Endothelial cell of umbilical vein (primary cell): ENCODE measurements around the gene CHN2. TPM values are rescaled to one million over a fixed set of nuclear protein-coding genes. Genes with fewer than 3 reads are reported as not detected.

Experiments
- BruUV-seq: library from RNA; stranded (reverse); fragments of 400-500 nt; replicated peaks from 2 replicates; lab custom pipeline; 2021; lab: Mats Ljungman, UMichigan
- CTCF ChIA-PET: fragments of 300-600, 350-600 bp; sonication (Branson Sonifier 250); formaldehyde crosslinking; loops from one replicate; lab custom pipeline; 2021; ENCODE audit warnings: antibody characterized with exemption, inconsistent platforms; lab: Charles Lee
- POLR2A ChIA-PET: fragments of 300-600, 350-600 bp; sonication (Branson Sonifier 250); formaldehyde crosslinking; loops from one replicate; lab custom pipeline; 2021; ENCODE audit warnings: antibody characterized with exemption, inconsistent platforms; lab: Charles Lee
- DNase-seq: peaks from one replicate; pipeline ENCODE4 v3.0.0-alpha.2; 2011; ENCODE audit warnings: low read depth, low spot score
- FAIRE-seq: peaks from 2 replicates; lab custom pipeline; 2011; peaks lifted over from hg19 to GRCh38; lab: Jason Lieb, UNC
- H2AFZ ChIP-seq: 2 replicates; pipeline ENCODE4 v1.6.0; 2012; ENCODE audit warnings: low read depth, low read length, control low read depth, inconsistent platforms
- H3K27ac ChIP-seq: 2 replicates; pipeline ENCODE4 v1.5.1; 2011; ENCODE audit warnings: low read depth, mild to moderate bottlenecking, control low read depth, low read length, moderate library complexity; ENCODE audit not compliant: insufficient read depth
- H3K27me3 ChIP-seq, 2 experiments: 2 replicates each; pipeline versions ENCODE4 v1.6.0 to v1.6.1; 2011; ENCODE audit warnings: low read length in 2 of 2, mixed read lengths in 1 of 2; ENCODE audit not compliant: control insufficient read depth in 2 of 2, insufficient read depth in 2 of 2
- H3K36me3 ChIP-seq, 2 experiments: 2 replicates in 1 of 2; 3 replicates in 1 of 2; pipeline ENCODE4 v1.5.1; 2011; ENCODE audit warnings: low read length in 2 of 2, mild to moderate bottlenecking in 1 of 2, moderate library complexity in 1 of 2; ENCODE audit not compliant: control insufficient read depth in 2 of 2, insufficient read depth in 2 of 2; ENCODE audit errors: extremely low read depth in 1 of 2
- H3K4me1 ChIP-seq: 3 replicates; pipeline ENCODE4 v1.5.1; 2011; ENCODE audit warnings: mild to moderate bottlenecking, low read length; ENCODE audit not compliant: control insufficient read depth, insufficient read depth; ENCODE audit errors: extremely low read depth
- H3K4me2 ChIP-seq: 2 replicates; pipeline ENCODE4 v1.6.1; 2011; ENCODE audit warnings: low read length, control low read depth, mixed read lengths; ENCODE audit not compliant: insufficient read depth
- H3K4me3 ChIP-seq, 3 experiments: fragments of 200-600 bp in 1 of 3; sonication (generic), shearing (Covaris generic) in 1 of 3; replicated peaks in 1 of 3; 2 replicates each; pipeline ENCODE4 v1.5.1; 2011 to 2016; ENCODE audit warnings: control low read depth in 3 of 3, low read length in 3 of 3, mild to moderate bottlenecking in 2 of 3, inconsistent platforms in 1 of 3, low read depth in 1 of 3, moderate library complexity in 1 of 3; ENCODE audit not compliant: insufficient read depth in 1 of 3
- H3K79me2 ChIP-seq: 2 replicates; pipeline ENCODE4 v1.6.0; 2012; ENCODE audit warnings: low read length, inconsistent platforms; ENCODE audit not compliant: control insufficient read depth, insufficient read depth
- H3K9ac ChIP-seq: replicated peaks from 2 replicates; pipeline ENCODE3; 2011; ENCODE audit warnings: low read length, control low read depth; ENCODE audit not compliant: insufficient read depth; ENCODE audit errors: extremely low read depth
- H3K9me1 ChIP-seq: replicated peaks from 3 replicates; pipeline ENCODE4 v1.6.0; 2011; ENCODE audit warnings: mild to moderate bottlenecking, low read length; ENCODE audit not compliant: control insufficient read depth, insufficient read depth; ENCODE audit errors: extremely low read depth
- H3K9me3 ChIP-seq: replicated peaks from 2 replicates; pipeline ENCODE4 v1.5.1; 2012; ENCODE audit warnings: low read length, inconsistent platforms; ENCODE audit not compliant: control insufficient read depth, insufficient read depth
- H4K20me1 ChIP-seq: replicated peaks from 2 replicates; pipeline ENCODE3; 2011; ENCODE audit warnings: mild to moderate bottlenecking, low read length; ENCODE audit not compliant: control insufficient read depth, insufficient read depth; ENCODE audit errors: extremely low read depth
- EZH2 ChIP-seq: IDR thresholded peaks from 2 replicates; pipeline ENCODE4 v1.6.1; 2012; ENCODE audit warnings: borderline replicate concordance, low read depth, mild to moderate bottlenecking, moderate library complexity, low read length, inconsistent platforms; ENCODE audit not compliant: severe bottlenecking
- FOS ChIP-seq: IDR thresholded peaks from 2 replicates; pipeline ENCODE4 v1.6.1; 2011; ENCODE audit warnings: mild to moderate bottlenecking, low read length, moderate library complexity, borderline replicate concordance; ENCODE audit not compliant: insufficient read depth
- GATA2 ChIP-seq: IDR thresholded peaks from 2 replicates; pipeline ENCODE4 v1.7.0; 2011; ENCODE audit warnings: low read depth, mild to moderate bottlenecking, moderate library complexity, mixed read lengths, low read length; ENCODE audit not compliant: insufficient read length, insufficient read depth
- dilution Hi-C: fragments of 300-500 bp; cut with MboI; formaldehyde crosslinking; loops from one replicate; pipeline ENCODE4 v1.15.0; 2019; ENCODE audit warnings: low sequenced_read_pairs; ENCODE audit not compliant: extremely low pct_ligation_motif_present
- intact Hi-C: fragments of 100-400 bp; cut with micrococcal nuclease; formaldehyde crosslinking; loops from one replicate; pipeline ENCODE4 v1.10.0; 2022
- polyA plus RNA-seq, 4 experiments: library from polyadenylated mRNA; depleted of rRNA in 3 of 4; stranded (reverse) in 3 of 4; unstranded in 1 of 4; fragments of >200 nt; gene quantifications; 2 replicates each; pipeline versions ENCODE4 v1.2.1 to v1.2.3, GENCODE V29; 2011 to 2012; ENCODE audit warnings: missing spikeins in 1 of 4
- total RNA-seq: library from RNA; stranded (reverse); gene quantifications from 2 replicates; pipeline ENCODE4 v1.2.3, GENCODE V29; 2021

The CHN2 gene
- total and polyA plus RNA-seq, 2 donors (not counting 3 experiments of a cell fraction or from before 2014, with no cell fraction given) = 1.4 to 5.0 TPM

- no peaks in the 10 kb centered on the region for H3K79me2 ChIP-seq
- CTCF ChIA-PET = no interaction called here
- no peaks in the 10 kb centered on the region for H4K20me1 ChIP-seq
- no peaks in the 10 kb centered on the region for H3K27me3 ChIP-seq
- BruUV-seq = no TSS peak
- no peaks in the 10 kb centered on the region for H3K9me1 ChIP-seq
- H3K4me3 ChIP-seq = no peak overlapping the region
- intact Hi-C loops (loop anchor here (10.0 kb wide), 2 partner anchors 206 to 244 kb away; no protein-coding TSS in a partner anchor), dilution Hi-C loops (no loop called here)
- H3K4me2 ChIP-seq = no peak overlapping the region
- H2AFZ ChIP-seq = no peak overlapping the region
- no peaks in the 10 kb centered on the region for H3K9me3 ChIP-seq
- TF ChIP-seq GATA2 (no peak), FOS (no peak)
- no peak overlapping the region for H3K9ac ChIP-seq
- no peak for DNase-seq
- no peaks in the 10 kb centered on the region for H3K4me1 ChIP-seq
- POLR2A ChIA-PET = no interaction called here
- no peak for FAIRE-seq
- no peaks in the 10 kb centered on the region for H3K36me3 ChIP-seq
- H3K27ac ChIP-seq = no peak overlapping the region
Measured at GRCh38 chr7:29480451-29480850, 285.9 kb downstream of the CHN2 start.

GRCh38 chr7:29480934-29481651, 286.5 kb downstream of the CHN2 start:
- H3K4me2 ChIP-seq = no peak overlapping the region
- no peaks in the 10 kb centered on the region for H3K36me3 ChIP-seq
- FAIRE-seq (no peak), DNase-seq (no peak)
- no peaks in the 10 kb centered on the region for H3K79me2 ChIP-seq
- H2AFZ ChIP-seq = no peak overlapping the region
- intact Hi-C loops (loop anchor here (10.0 kb wide), 2 partner anchors 206 to 244 kb away; no protein-coding TSS in a partner anchor), dilution Hi-C loops (no loop called here)
- H3K9me1 ChIP-seq = no peaks in the 10 kb centered on the region
- CTCF ChIA-PET = interaction anchor here (1.2 kb wide), 1 partner anchor 129 kb away, joined by 3 read pairs; no protein-coding TSS in a partner anchor
- no TSS peak for BruUV-seq
- no peaks in the 10 kb centered on the region for H3K4me1 ChIP-seq
- TF ChIP-seq EZH2 = no peak
- no peaks in the 10 kb centered on the region for H4K20me1 ChIP-seq
- no peak overlapping the region for H3K27ac ChIP-seq
- no peaks in the 10 kb centered on the region for H3K9me3 ChIP-seq
- no peaks in the 10 kb centered on the region for H3K27me3 ChIP-seq
- POLR2A ChIA-PET = no interaction called here
- no peak overlapping the region for H3K4me3 ChIP-seq
- H3K9ac ChIP-seq = no peak overlapping the region
